ENCODE measurements around the gene VCL. TPM values are rescaled to one million over a fixed set of nuclear protein-coding genes. Genes with fewer than 3 reads are reported as not detected.

Gene VCL
- total RNA-seq, 1 experiment from 2014 or later: 106 TPM

GRCh38 chr10:74071157-74071556 lies 73.2 kb downstream of the VCL start:
- H3K9me2 ChIP-seq (ENCODE audit: insufficient read depth): no peaks in the 10 kb centered on the region
- peaks cover 0 to 12% of the 10 kb centered on the region in 2 experiments; a peak in 2 of 4 replicates for H3K4me1 ChIP-seq (ENCODE audit: control insufficient read depth in 1 of 2, insufficient read depth in 2 of 2, low read length in 2 of 2)
- H3K27me3 ChIP-seq (ENCODE audit: insufficient read depth, low read length): no peaks in the 10 kb centered on the region
- BruUV-seq (replicated peaks): no TSS peak
- H3K4me2 ChIP-seq (ENCODE audit: low read length): no peak overlapping the region
- TF ChIP-seq RAD21 (IDR thresholded peaks at IDR 0.05; ENCODE audit: low read depth): no peak
- no peak for TF ChIP-seq ZNF274 (IDR thresholded peaks at IDR 0.05; ENCODE audit: low read depth, low read length)
- TF ChIP-seq CTCF (IDR thresholded peaks at IDR 0.05 in 2 of 3, conservative IDR thresholded peaks at IDR 0.05 in 1 of 3; ENCODE audit: borderline replicate concordance in 1 of 3, insufficient read depth in 1 of 3, low read depth in 2 of 3, low read length in 2 of 3): no peak
- H4K20me1 ChIP-seq (ENCODE audit: insufficient read depth): no peaks in the 10 kb centered on the region
- peaks cover 47% of the 10 kb centered on the region for H3K79me2 ChIP-seq (ENCODE audit: insufficient read depth, low read length)
- H3K9ac ChIP-seq (ENCODE audit: low read length): no peak overlapping the region
- RAD21 ChIA-PET (ENCODE audit: low non-redundant PET in 1 of 2, low total read pairs in 2 of 2, uncharacterized antibody in 2 of 2, unreplicated experiment in 2 of 2): no interaction called here
- POLR2A ChIA-PET: no interaction called here
- H3K36me3 ChIP-seq (ENCODE audit: control insufficient read depth in 1 of 2, insufficient read depth in 2 of 2, low read length in 2 of 2): peaks cover 9 to 30% of the 10 kb centered on the region in 2 experiments; a peak in 3 of 4 replicates
- H2AFZ ChIP-seq (ENCODE audit: low read depth, low read length, poor library complexity, severe bottlenecking): no peak overlapping the region
- ATAC-seq (no peak), DNase-seq (ENCODE audit: low read depth, low spot score) (no peak)
- intact Hi-C loops (cut with micrococcal nuclease): no loop called here
- H3K4me3 ChIP-seq (replicated peaks in 1 of 2; ENCODE audit: low read depth in 1 of 2, low read length in 2 of 2): no peak overlapping the region
- no peak overlapping the region for H3K27ac ChIP-seq (ENCODE audit: low read depth, low read length)
- H3K9me3 ChIP-seq (ENCODE audit: control insufficient read depth in 1 of 2, insufficient read depth in 1 of 2, low read depth in 1 of 2, low read length in 2 of 2): no peaks in the 10 kb centered on the region
- CTCF ChIA-PET: no interaction called here

GRCh38 chr10:74072503-74072902 lies 74.6 kb downstream of the VCL start:
- Histone ChIP-seq H3K9ac (ENCODE audit: low read length) (no peak overlapping the region), H3K27ac (ENCODE audit: low read depth, low read length) (no peak overlapping the region; the same call in 1 of the 2 replicates), H3K27me3 (ENCODE audit: insufficient read depth, low read length) (no peaks in the 10 kb centered on the region), H3K36me3 (ENCODE audit: control insufficient read depth in 1 of 2, insufficient read depth in 2 of 2, low read length in 2 of 2) (peaks cover 9 to 37% of the 10 kb centered on the region in 2 experiments; a peak in 3 of 4 replicates), H3K4me1 (ENCODE audit: control insufficient read depth in 1 of 2, insufficient read depth in 2 of 2, low read length in 2 of 2) (peaks cover 0 to 21% of the 10 kb centered on the region in 2 experiments; a peak in 2 of 4 replicates), H3K4me3 (replicated peaks in 1 of 2; ENCODE audit: low read depth in 1 of 2, low read length in 2 of 2) (no peak overlapping the region), H3K79me2 (ENCODE audit: insufficient read depth, low read length) (peaks cover 40% of the 10 kb centered on the region), H2AFZ (ENCODE audit: low read depth, low read length, poor library complexity, severe bottlenecking) (no peak overlapping the region), H3K9me3 (ENCODE audit: control insufficient read depth in 1 of 2, insufficient read depth in 1 of 2, low read depth in 1 of 2, low read length in 2 of 2) (no peaks in the 10 kb centered on the region), H3K9me2 (ENCODE audit: insufficient read depth) (no peaks in the 10 kb centered on the region), H4K20me1 (ENCODE audit: insufficient read depth) (no peaks in the 10 kb centered on the region), H3K4me2 (ENCODE audit: low read length) (no peak overlapping the region)
- ChIA-PET CTCF (no interaction called here), RAD21 (ENCODE audit: low non-redundant PET in 1 of 2, low total read pairs in 2 of 2, uncharacterized antibody in 2 of 2, unreplicated experiment in 2 of 2) (no interaction called here), POLR2A (no interaction called here)
- BruUV-seq (replicated peaks): no TSS peak
- intact Hi-C loops (cut with micrococcal nuclease): no loop called here
- peak; percentile 28 for DNase-seq (ENCODE audit: low read depth, low spot score)
- ATAC-seq: peak; percentile 54; the same call in 1 of the 2 replicates
- TF ChIP-seq JUND (IDR thresholded peaks at IDR 0.05) (0 out of 2 replicates have a peak, but pooled peaks have one; percentile 12), FOSL1 (IDR thresholded peaks at IDR 0.05; ENCODE audit: low read depth) (peak; percentile 11; the same call in 1 of the 2 replicates), SP1 (IDR thresholded peaks at IDR 0.05; ENCODE audit: low read depth) (0 out of 2 replicates have a peak, but pooled peaks have one; percentile 10), SIN3A (IDR thresholded peaks at IDR 0.05; ENCODE audit: low read depth) (no peak)

Measured in HCT116 (cell line).